ENCODE results near the gene GAS6.

Gene GAS6

GRCh38 chr13:113819731-113820715 is 43.9 kb downstream of the GAS6 start:
- DNase-seq (ENCODE audit: low spot score): no peak

- DNase-seq (ENCODE audit: low spot score): no peak
These were observed 44.5 kb downstream of the GAS6 start for GRCh38 chr13:113819341-113819730.

- DNase-seq (ENCODE audit: low spot score): no peak
These were observed 45.1 kb downstream of the GAS6 start for GRCh38 chr13:113818700-113819295.

GRCh38 chr13:113817860-113818691 is 45.8 kb downstream of the GAS6 start:
- no peak for DNase-seq (ENCODE audit: low spot score)

GRCh38 chr13:113816946-113817859 is 46.7 kb downstream of the GAS6 start:
- DNase-seq (ENCODE audit: low spot score): peak; percentile 88

GRCh38 chr13:113816254-113816929 is 47.5 kb downstream of the GAS6 start:
- DNase-seq (ENCODE audit: low spot score): no peak

- DNase-seq (ENCODE audit: low spot score): no peak
These were observed 48.5 kb downstream of the GAS6 start for GRCh38 chr13:113815151-113816058.

- DNase-seq (ENCODE audit: low spot score): no peak
These were observed 49.4 kb downstream of the GAS6 start for GRCh38 chr13:113814435-113814821.

- DNase-seq (ENCODE audit: low spot score): no peak
These were observed 50.0 kb downstream of the GAS6 start for GRCh38 chr13:113813749-113814434.

- DNase-seq (ENCODE audit: low spot score): no peak
These were observed 50.7 kb downstream of the GAS6 start for GRCh38 chr13:113813070-113813748.

- no peak for DNase-seq (ENCODE audit: low spot score)
These were observed 51.5 kb downstream of the GAS6 start for GRCh38 chr13:113812178-113813040.

GRCh38 chr13:113811081-113811928 is 52.6 kb downstream of the GAS6 start:
- DNase-seq (ENCODE audit: low spot score): no peak

- DNase-seq (ENCODE audit: low spot score): no peak
These were observed 53.2 kb downstream of the GAS6 start for GRCh38 chr13:113810640-113811039.

GRCh38 chr13:113809934-113810333 is 53.9 kb downstream of the GAS6 start:
- peak; percentile 57 for DNase-seq (ENCODE audit: low spot score)

GRCh38 chr13:113808058-113808834 is 55.6 kb downstream of the GAS6 start:
- DNase-seq (ENCODE audit: low spot score): no peak

GRCh38 chr13:113806526-113806925 is 57.4 kb downstream of the GAS6 start:
- no peak for DNase-seq (ENCODE audit: low spot score)

All from D341Med (cell line).